A549 (cell line): Measurements from ENCODE around the gene FAHD2A. TPM values are rescaled to one million over a fixed set of nuclear protein-coding genes. Genes with fewer than 3 reads are reported as not detected.

Experiments
- ATAC-seq, 2 experiments: fragments of 200-7000 bp in 1 of 2; fragments of >200 bp in 1 of 2; cut with Nextera tagmentation in 1 of 2; cut with Tn5 transposase in 1 of 2; 3 replicates each; pipeline versions ENCODE4 v1.8.0 to v1.9.1; 2018 to 2020; ENCODE audit warnings: mild to moderate bottlenecking in 1 of 2, moderate library complexity in 1 of 2
- CTCF ChIA-PET: fragments of 300-600 bp; sonication (Branson Sonifier 250); formaldehyde crosslinking; extraction: SDS; loops from one replicate; lab custom pipeline; 2021; ENCODE audit warnings: antibody characterized with exemption, inconsistent platforms; lab: Yijun Ruan, JAX
- POLR2A ChIA-PET: fragments of 350-600 bp; formaldehyde crosslinking; extraction: SDS; loops from one replicate; lab custom pipeline; 2021; ENCODE audit warnings: antibody characterized with exemption, inconsistent platforms; lab: Yijun Ruan, JAX
- DNase-seq, 2 experiments: peaks; one replicate each; pipeline versions ENCODE4 v3.0.0 to v3.0.0-alpha.2; 2011 to 2016; ENCODE audit warnings: low read depth in 1 of 2, low spot score in 1 of 2
- FAIRE-seq: peaks from 2 replicates; lab custom pipeline; 2011; peaks lifted over from hg19 to GRCh38; lab: Jason Lieb, UNC
- H3K27ac ChIP-seq, 2 experiments: fragments of >200 bp; sonication (Bioruptor Twin); formaldehyde crosslinking; 3 replicates each; pipeline ENCODE4 v1.5.1; 2016 to 2017
- H3K4me1 ChIP-seq: fragments of >200 bp; sonication (Bioruptor Twin); formaldehyde crosslinking; 3 replicates; pipeline ENCODE4 v1.6.1; 2016
- H3K4me2 ChIP-seq: fragments of >200 bp; sonication (Bioruptor Twin); formaldehyde crosslinking; 3 replicates; pipeline ENCODE4 v1.6.1; 2016
- H3K4me3 ChIP-seq: fragments of >200 bp; sonication (Bioruptor Twin); formaldehyde crosslinking; 3 replicates; pipeline ENCODE4 v1.5.1; 2016
- H3K9me3 ChIP-seq: fragments of >200 bp; sonication (Bioruptor Twin); formaldehyde crosslinking; 3 replicates; pipeline ENCODE4 v1.6.1; 2016
- CBX8 ChIP-seq: fragments of 200-600 bp; sonication (generic); IDR thresholded peaks from 2 replicates; pipeline ENCODE4 v1.6.1; 2016
- CEBPB ChIP-seq, 2 experiments: fragments of >200 bp in 1 of 2; sonication (Bioruptor Twin) in 1 of 2; formaldehyde crosslinking in 1 of 2; IDR thresholded peaks; 2 replicates each; pipeline ENCODE4 v1.6.1; 2012 to 2016
- EP300 ChIP-seq, 2 experiments: fragments of >200 bp; sonication (Bioruptor Twin); formaldehyde crosslinking; IDR thresholded peaks; 2 replicates in 1 of 2; 3 replicates in 1 of 2; pipeline ENCODE4 v1.6.1; 2016 to 2017
- FOSL2 ChIP-seq, 2 experiments: fragments of 450-650 bp in 1 of 2; fragments of >200 bp in 1 of 2; sonication (Bioruptor Twin) in 1 of 2; formaldehyde crosslinking; IDR thresholded peaks; 2 replicates each; pipeline versions ENCODE4 v1.5.0 to v1.6.1; 2016 to 2020; ENCODE audit warnings: mild to moderate bottlenecking in 1 of 2, moderate library complexity in 1 of 2
- HDAC2 ChIP-seq: fragments of 200-600 bp; sonication (generic); IDR thresholded peaks from 2 replicates; pipeline ENCODE4 v1.6.1; 2016
- HOXB5 ChIP-seq: fragments of 250-450 bp; sonication (Bioruptor Pico); IDR thresholded peaks from 2 replicates; pipeline ENCODE4 v1.5.0; 2020; ENCODE audit warnings: mild to moderate bottlenecking, moderate library complexity
- JUN ChIP-seq, 2 experiments: fragments of >200 bp; sonication (Bioruptor Twin); formaldehyde crosslinking; IDR thresholded peaks; 2 replicates in 1 of 2; 3 replicates in 1 of 2; pipeline ENCODE4 v1.6.1; 2016 to 2017
- KDM1A ChIP-seq: fragments of 200-600 bp; sonication (generic); IDR thresholded peaks from 2 replicates; pipeline ENCODE4 v1.6.1; 2016; ENCODE audit warnings: low read depth, mild to moderate bottlenecking
- MAZ ChIP-seq: fragments of 150-350 bp; IDR thresholded peaks from 2 replicates; pipeline ENCODE4 v1.6.1; 2014; ENCODE audit warnings: antibody characterized with exemption, low read depth, low read length, borderline replicate concordance
- NPAS2 ChIP-seq: fragments of 250-450 bp; sonication (Bioruptor Pico); IDR thresholded peaks from 2 replicates; pipeline ENCODE4 v1.8.0; 2022; ENCODE audit warnings: mild to moderate bottlenecking, moderate library complexity, borderline replicate concordance
- POLR2A ChIP-seq: IDR thresholded peaks from 2 replicates; pipeline ENCODE4 v1.6.1; 2012; ENCODE audit warnings: mild to moderate bottlenecking, low read length
- POLR2AphosphoS2 ChIP-seq: conservative IDR thresholded peaks from 2 replicates; pipeline ENCODE4 v1.6.1; 2012; ENCODE audit warnings: low read length, improper control_type of control experiment, inconsistent platforms
- RAD21 ChIP-seq, 2 experiments: fragments of >200 bp in 1 of 2; sonication (Bioruptor Twin) in 1 of 2; formaldehyde crosslinking in 1 of 2; IDR thresholded peaks in 1 of 2; conservative IDR thresholded peaks in 1 of 2; 2 replicates in 1 of 2; 3 replicates in 1 of 2; pipeline ENCODE4 v1.6.1; 2012 to 2018; ENCODE audit warnings: inconsistent platforms in 1 of 2
- RCOR1 ChIP-seq: fragments of 150-350 bp; IDR thresholded peaks from 2 replicates; pipeline ENCODE4 v1.6.1; 2014; ENCODE audit warnings: antibody characterized with exemption, low read length, low read depth
- RFX5 ChIP-seq: fragments of 450-650 bp; IDR thresholded peaks from 2 replicates; pipeline ENCODE4 v1.7.1; 2014; ENCODE audit warnings: antibody characterized with exemption, mild to moderate bottlenecking, moderate library complexity
- SMC3 ChIP-seq: fragments of >200 bp; sonication (Bioruptor Twin); formaldehyde crosslinking; IDR thresholded peaks from 3 replicates; pipeline ENCODE4 v1.6.1; 2018; ENCODE audit warnings: inconsistent platforms
- SREBF2 ChIP-seq: fragments of 450-650 bp; IDR thresholded peaks from 2 replicates; pipeline ENCODE4 v1.6.1; 2014; ENCODE audit warnings: mild to moderate bottlenecking, moderate library complexity
- TFCP2L1 ChIP-seq: fragments of 250-450 bp; sonication (Bioruptor Pico); IDR thresholded peaks from 2 replicates; pipeline ENCODE4 v1.5.0; 2021; ENCODE audit warnings: mild to moderate bottlenecking
- TP53 ChIP-seq: fragments of 250-450 bp; sonication (Bioruptor Pico); IDR thresholded peaks from 2 replicates; pipeline ENCODE4 v1.5.0; 2021; ENCODE audit warnings: mild to moderate bottlenecking, moderate library complexity
- ZNF302 ChIP-seq: fragments of 250-450 bp; sonication (Bioruptor Pico); IDR thresholded peaks from 2 replicates; pipeline ENCODE4 v1.9.0; 2021; ENCODE audit warnings: inconsistent platforms, mild to moderate bottlenecking, moderate library complexity
- ZSCAN20 ChIP-seq: fragments of 250-450 bp; sonication (Bioruptor Pico); IDR thresholded peaks from 2 replicates; pipeline ENCODE4 v1.8.0; 2022; ENCODE audit warnings: mild to moderate bottlenecking, moderate library complexity
- WGBS: methylation state at CpG from one replicate; pipeline ENCODE4 v1.1.6; 2017; ENCODE audit errors: missing lambda C conversion rate; 5-methylcytosine and 5-hydroxymethylcytosine counted together
- polyA plus RNA-seq, 4 experiments: library from polyadenylated mRNA; depleted of rRNA in 3 of 4; stranded (reverse); fragments of >200 nt; fragmentation: RNase III in 1 of 4; extraction: RNeasy Plus Mini Kit Qiagen cat#74134 plus additional on column Dnase treatment in 1 of 4; gene quantifications; 2 replicates in 3 of 4; 3 replicates in 1 of 4; pipeline ENCODE4 v1.2.3, GENCODE V29; 2011 to 2017
- TF ChIP-seq, protein P1 (sequence below): fragments of 250-450 bp; sonication (Bioruptor Pico); IDR thresholded peaks from 2 replicates; pipeline ENCODE4 v1.5.0; 2020; ENCODE audit warnings: low read depth, mild to moderate bottlenecking, moderate library complexity
- TF ChIP-seq, protein P2 (sequence below): IDR thresholded peaks from 2 replicates; pipeline ENCODE4 v1.6.1; 2012
- TF ChIP-seq, protein P3 (sequence below): fragments of 200-600 bp; sonication (generic); IDR thresholded peaks from 2 replicates; pipeline ENCODE4 v1.6.1; 2016; ENCODE audit warnings: antibody characterized with exemption, mild to moderate bottlenecking, moderate library complexity
- TF ChIP-seq, protein P4 (sequence below): fragments of >200 bp; sonication (Bioruptor Twin); formaldehyde crosslinking; IDR thresholded peaks from 3 replicates; pipeline ENCODE4 v1.5.1; 2016

FAHD2A gene
- polyA plus RNA-seq, 2 of the 4 experiments (the other 2 are of a cell fraction): 28.1 to 33.0 TPM

DNA sequence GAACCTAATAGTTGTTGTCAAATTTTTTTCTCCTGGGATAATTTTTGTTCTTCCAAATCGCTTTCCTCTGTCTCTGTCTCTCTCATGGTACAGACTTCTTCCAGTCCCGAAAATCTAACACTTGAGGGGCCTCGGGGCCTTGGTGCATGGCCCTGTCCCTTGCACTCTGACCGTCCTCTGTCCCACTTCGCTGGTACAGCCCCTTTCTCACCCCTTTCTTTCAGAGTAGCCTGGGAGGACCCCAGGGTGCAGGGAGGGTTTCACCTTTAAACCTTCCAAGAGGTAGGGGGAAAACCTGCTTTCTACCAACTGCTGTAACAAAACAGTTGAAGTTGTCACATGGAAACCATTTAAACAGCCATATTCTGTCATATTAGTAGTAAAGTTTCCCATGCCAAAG is 22.2 kb upstream of the FAHD2A start:
- Histone ChIP-seq H3K4me1 (no peaks in the 10 kb centered on the region), H3K9me3 (no peaks in the 10 kb centered on the region), H3K27ac (no peak overlapping the region), H3K4me2 (no peak overlapping the region), H3K4me3 (no peak overlapping the region)
- ATAC-seq (no peak), DNase-seq (no peak), FAIRE-seq (no peak)
- CTCF ChIA-PET: interaction anchor here (1.0 to 4.2 kb wide), 3 partner anchors 8 to 31 kb away, joined by 3 to 27 read pairs (median 5); no protein-coding TSS in a partner anchor
- TF ChIP-seq HOXB5: no peak
- TF ChIP-seq CBX8: no peak
- TF ChIP-seq ZSCAN20 (CRISPR knock-in tag): no peak
- no peak for TF ChIP-seq CEBPB (IDR thresholded peaks at IDR 0.05)
- no peak for TF ChIP-seq ZNF302 (CRISPR knock-in tag)
- TF ChIP-seq, protein P1, sequence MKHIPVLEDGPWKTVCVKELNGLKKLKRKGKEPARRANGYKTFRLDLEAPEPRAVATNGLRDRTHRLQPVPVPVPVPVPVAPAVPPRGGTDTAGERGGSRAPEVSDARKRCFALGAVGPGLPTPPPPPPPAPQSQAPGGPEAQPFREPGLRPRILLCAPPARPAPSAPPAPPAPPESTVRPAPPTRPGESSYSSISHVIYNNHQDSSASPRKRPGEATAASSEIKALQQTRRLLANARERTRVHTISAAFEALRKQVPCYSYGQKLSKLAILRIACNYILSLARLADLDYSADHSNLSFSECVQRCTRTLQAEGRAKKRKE: no peak
- no peak for TF ChIP-seq EP300 (IDR thresholded peaks at IDR 0.05)
- no peak for TF ChIP-seq RAD21 (conservative IDR thresholded peaks at IDR 0.05 in 1 of 2, IDR thresholded peaks at IDR 0.05 in 1 of 2)
- TF ChIP-seq POLR2AphosphoS2: no peak
- TF ChIP-seq, protein P2, sequence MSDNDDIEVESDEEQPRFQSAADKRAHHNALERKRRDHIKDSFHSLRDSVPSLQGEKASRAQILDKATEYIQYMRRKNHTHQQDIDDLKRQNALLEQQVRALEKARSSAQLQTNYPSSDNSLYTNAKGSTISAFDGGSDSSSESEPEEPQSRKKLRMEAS: no peak
- TF ChIP-seq RFX5: no peak
- no peak for TF ChIP-seq FOSL2 (IDR thresholded peaks at IDR 0.05)
- TF ChIP-seq FOSL2 (CRISPR knock-in tag; IDR thresholded peaks at IDR 0.05): no peak
- no peak for TF ChIP-seq SMC3
- no peak for TF ChIP-seq MAZ
- TF ChIP-seq, protein P3, sequence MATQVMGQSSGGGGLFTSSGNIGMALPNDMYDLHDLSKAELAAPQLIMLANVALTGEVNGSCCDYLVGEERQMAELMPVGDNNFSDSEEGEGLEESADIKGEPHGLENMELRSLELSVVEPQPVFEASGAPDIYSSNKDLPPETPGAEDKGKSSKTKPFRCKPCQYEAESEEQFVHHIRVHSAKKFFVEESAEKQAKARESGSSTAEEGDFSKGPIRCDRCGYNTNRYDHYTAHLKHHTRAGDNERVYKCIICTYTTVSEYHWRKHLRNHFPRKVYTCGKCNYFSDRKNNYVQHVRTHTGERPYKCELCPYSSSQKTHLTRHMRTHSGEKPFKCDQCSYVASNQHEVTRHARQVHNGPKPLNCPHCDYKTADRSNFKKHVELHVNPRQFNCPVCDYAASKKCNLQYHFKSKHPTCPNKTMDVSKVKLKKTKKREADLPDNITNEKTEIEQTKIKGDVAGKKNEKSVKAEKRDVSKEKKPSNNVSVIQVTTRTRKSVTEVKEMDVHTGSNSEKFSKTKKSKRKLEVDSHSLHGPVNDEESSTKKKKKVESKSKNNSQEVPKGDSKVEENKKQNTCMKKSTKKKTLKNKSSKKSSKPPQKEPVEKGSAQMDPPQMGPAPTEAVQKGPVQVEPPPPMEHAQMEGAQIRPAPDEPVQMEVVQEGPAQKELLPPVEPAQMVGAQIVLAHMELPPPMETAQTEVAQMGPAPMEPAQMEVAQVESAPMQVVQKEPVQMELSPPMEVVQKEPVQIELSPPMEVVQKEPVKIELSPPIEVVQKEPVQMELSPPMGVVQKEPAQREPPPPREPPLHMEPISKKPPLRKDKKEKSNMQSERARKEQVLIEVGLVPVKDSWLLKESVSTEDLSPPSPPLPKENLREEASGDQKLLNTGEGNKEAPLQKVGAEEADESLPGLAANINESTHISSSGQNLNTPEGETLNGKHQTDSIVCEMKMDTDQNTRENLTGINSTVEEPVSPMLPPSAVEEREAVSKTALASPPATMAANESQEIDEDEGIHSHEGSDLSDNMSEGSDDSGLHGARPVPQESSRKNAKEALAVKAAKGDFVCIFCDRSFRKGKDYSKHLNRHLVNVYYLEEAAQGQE: no peak
- TF ChIP-seq POLR2A: no peak
- WGBS: 23% methylated on average over 5 of the region's 5 CpGs
- POLR2A ChIA-PET: no interaction called here

DNA sequence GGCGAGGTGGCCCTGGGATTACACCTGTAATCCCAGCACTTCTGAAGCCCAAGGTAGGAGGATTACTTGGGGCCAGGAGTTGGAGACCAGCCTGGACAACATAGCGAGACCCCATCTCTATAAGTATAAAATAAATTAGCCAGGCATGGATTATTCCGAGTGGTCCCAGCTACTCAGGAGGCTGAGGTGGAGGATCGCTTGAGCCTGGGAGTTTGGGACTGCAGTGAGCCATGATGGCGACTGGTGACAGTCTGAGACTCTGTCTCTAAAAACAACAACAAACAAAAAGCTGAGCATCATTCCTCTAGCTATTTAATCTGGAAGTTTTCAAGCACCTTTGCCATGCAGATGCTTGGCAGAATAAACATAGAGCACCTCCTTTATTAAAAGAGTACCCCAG is 21.8 kb upstream of the FAHD2A start:
- FAIRE-seq: no peak
- TF ChIP-seq KDM1A (no peak), RCOR1 (no peak), ZSCAN20 (CRISPR knock-in tag) (no peak), JUN (IDR thresholded peaks at IDR 0.05) (no peak), NPAS2 (no peak), POLR2AphosphoS2 (no peak), TFCP2L1 (CRISPR knock-in tag) (no peak), MAZ (no peak), ZNF302 (CRISPR knock-in tag) (no peak), HDAC2 (no peak), SREBF2 (no peak), CBX8 (no peak), TP53 (no peak), SMC3 (no peak)
- TF ChIP-seq, protein P1: no peak
- TF ChIP-seq, protein P3: no peak
- TF ChIP-seq, protein P4, sequence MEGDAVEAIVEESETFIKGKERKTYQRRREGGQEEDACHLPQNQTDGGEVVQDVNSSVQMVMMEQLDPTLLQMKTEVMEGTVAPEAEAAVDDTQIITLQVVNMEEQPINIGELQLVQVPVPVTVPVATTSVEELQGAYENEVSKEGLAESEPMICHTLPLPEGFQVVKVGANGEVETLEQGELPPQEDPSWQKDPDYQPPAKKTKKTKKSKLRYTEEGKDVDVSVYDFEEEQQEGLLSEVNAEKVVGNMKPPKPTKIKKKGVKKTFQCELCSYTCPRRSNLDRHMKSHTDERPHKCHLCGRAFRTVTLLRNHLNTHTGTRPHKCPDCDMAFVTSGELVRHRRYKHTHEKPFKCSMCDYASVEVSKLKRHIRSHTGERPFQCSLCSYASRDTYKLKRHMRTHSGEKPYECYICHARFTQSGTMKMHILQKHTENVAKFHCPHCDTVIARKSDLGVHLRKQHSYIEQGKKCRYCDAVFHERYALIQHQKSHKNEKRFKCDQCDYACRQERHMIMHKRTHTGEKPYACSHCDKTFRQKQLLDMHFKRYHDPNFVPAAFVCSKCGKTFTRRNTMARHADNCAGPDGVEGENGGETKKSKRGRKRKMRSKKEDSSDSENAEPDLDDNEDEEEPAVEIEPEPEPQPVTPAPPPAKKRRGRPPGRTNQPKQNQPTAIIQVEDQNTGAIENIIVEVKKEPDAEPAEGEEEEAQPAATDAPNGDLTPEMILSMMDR: no peak
- TF ChIP-seq, all 56 proteins: peak for 0
- DNase-seq (no peak), ATAC-seq (no peak)
- POLR2A ChIA-PET: no interaction called here
- Histone ChIP-seq H3K9me3 (no peaks in the 10 kb centered on the region), H3K4me2 (no peak overlapping the region), H3K27ac (no peak overlapping the region), H3K4me3 (no peak overlapping the region), H3K4me1 (no peaks in the 10 kb centered on the region)
- CTCF ChIA-PET: interaction anchor here (1.9 to 4.2 kb wide), 2 partner anchors 8 to 18 kb away, joined by 5 to 27 read pairs; no protein-coding TSS in a partner anchor
- 30% methylated on average over 5 of the region's 5 CpGs for WGBS
